NCI-H2107 treated with DMSO at 0.1 percent for 48 hours (cell line): ENCODE measurements around the gene ASB6.
"Not testable (repeated sequence)": the region's sequence is repeated elsewhere in the genome, so short reads cannot be mapped to it uniquely, and the experiment has no call there.

Experiments
- DNase-seq: peaks from one replicate; lab custom pipeline; 2025; ENCODE audit not compliant: unreplicated experiment; lab: John Stamatoyannopoulos, UW

The ASB6 gene

DNA sequence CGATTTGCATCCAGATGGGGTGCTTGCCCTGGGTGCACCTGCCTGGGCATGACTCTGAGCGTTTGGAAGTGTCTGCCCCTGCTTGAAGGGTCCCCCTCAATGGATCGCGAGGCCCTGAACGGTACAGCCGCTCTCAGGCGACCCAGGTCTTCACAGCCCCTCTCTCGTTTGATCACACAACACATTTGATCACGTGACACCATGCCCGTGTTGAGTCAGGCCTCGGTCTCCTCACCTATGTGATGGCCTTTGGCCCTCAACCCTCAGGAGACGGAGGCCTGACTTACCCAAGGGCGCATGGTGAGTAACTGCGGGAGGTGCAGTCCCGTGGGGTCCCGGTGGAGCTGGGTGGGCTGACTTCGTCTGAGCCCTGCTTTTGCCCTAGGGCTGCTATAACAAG is 3.0 kb upstream of the ASB6 start:
- DNase-seq: no peak

DNA sequence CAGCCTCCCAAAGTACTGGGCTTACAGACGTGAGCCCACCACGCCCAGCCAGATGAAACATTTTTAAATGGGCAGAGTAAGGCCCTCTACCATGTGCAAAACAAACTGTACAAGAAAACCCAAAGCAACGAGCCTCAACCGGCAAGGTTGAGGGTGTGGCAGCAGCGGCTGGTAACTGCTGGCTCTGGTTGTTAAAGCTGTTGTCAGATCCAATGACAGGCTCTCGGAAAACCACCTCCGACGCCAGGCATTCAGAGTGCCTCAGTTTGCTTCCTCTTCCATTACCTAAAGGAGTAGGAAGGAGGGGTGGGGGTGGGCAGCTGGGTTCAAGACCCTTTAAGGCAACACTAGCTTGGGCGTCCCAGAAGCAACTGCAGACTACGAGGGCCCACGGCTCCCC is 2.4 kb upstream of the ASB6 start:
- no peak for DNase-seq

DNA sequence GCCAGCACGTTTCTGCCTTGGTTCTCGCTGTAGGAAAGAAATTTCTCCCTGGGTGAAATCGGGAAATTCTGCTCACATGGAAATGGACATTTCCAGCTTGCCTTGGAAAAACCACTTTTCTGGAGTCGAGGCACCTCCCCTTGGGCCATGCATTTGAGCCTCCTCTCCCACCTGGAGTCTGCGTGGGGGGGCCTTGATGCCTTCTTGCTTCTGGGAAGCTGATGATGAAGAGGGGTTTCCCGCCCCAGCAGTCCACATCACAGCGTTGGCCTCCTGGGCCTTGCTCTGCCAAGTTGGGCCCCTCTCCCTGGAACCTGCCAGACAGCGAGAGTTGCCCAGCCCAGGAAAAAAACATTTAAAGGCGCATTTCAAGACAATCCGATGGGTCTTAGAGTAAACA is 1.8 kb upstream of the ASB6 start:
- DNase-seq: no peak

DNA sequence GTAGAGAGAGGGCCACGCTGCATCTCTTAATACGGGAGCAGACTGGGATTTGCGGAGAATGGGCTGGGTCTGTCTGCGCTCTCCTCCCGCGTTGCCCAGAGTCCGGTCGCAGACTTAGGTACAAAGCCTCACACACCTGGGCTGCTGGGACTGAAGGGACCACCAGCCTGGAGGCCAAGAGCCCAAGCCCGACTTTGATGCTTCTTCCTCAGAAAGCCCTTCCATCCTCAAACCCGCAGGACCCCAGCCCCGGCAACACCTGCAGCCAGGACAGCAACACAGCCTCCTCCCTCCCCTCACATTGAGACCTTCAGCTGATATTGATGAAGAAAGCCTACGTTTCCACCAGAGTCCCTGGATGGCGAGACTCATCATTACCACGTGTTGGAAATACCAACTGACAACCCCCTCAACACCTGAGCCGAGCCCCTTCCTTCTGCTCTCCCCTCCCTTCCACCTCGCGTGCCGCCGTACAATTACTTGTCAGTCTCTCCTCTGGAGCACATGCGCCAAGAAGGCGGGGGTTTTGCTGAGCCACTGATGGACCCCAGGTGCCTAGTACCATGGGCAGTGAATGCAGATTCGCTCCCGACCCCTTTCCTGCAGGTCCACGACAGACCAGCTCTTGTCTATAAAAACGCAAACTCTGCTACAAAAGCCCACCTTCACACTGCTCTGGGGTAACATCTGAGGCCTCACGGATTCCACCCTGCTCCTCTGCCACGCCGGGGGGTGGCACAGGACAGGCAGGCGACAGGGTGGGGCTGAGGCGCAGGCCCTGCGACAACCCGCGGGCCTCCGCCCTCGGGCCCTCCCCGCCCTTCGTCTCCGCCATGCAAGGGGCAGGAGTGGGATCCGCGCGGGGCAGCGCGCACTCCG is 841 bp downstream of the ASB6 start:
- no peak for DNase-seq

DNA sequence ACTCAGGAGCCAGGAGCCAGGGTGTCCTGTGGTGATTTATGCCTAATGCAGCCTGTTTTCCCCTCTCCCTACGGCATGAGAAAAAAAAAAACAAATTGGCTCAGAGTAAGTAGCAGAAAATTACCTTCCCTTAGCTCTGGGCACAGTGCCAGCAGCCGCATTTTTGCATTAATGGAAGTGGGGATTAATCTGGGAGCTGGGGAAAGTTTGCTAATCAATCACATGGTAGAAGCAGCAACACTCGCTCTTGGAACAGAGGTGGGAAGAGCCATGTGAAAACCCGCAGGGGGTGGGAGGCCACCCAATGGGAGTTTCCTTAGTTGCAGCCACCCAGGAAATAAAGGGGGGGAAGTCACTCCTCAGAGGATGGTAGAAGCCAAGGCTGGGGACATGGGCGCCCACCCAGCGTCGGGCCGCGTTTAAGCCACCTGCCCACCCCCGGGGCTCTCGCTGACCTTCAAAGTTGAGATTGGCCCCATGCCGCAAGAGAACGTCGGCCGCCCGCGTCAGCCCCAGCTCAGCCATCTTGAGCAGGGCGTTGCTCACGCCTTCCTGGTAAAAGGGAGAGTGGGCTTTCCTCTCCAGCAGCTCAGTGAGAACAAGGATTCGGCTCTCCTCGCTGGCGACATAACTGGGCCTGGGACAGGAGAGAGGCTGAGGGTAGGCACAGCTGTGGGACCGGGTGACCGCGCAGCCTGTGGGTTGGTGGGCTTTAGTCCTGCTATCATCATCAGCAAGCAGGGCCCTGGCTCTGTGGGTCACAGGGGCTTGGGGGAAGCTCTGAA is 1.7 kb downstream of the ASB6 start:
- peak; percentile 33 for DNase-seq

DNA sequence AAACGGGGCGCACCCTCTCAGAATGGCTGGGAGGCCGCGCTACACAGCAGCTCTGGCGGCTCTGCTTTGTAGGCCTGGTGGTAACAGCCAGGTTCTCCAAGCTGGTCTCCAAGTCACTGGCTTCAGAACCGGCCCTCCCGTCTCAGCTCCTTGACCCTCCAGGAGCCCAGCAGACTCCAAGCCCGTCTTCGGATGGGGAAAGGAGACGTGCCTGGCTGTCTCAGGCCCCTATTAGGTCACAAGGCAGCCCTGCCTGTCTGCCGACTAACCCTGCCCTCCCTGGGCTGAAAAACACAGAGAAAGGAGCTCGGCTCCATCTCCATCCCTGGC is 2.2 kb downstream of the ASB6 start:
- no peak for DNase-seq

DNA sequence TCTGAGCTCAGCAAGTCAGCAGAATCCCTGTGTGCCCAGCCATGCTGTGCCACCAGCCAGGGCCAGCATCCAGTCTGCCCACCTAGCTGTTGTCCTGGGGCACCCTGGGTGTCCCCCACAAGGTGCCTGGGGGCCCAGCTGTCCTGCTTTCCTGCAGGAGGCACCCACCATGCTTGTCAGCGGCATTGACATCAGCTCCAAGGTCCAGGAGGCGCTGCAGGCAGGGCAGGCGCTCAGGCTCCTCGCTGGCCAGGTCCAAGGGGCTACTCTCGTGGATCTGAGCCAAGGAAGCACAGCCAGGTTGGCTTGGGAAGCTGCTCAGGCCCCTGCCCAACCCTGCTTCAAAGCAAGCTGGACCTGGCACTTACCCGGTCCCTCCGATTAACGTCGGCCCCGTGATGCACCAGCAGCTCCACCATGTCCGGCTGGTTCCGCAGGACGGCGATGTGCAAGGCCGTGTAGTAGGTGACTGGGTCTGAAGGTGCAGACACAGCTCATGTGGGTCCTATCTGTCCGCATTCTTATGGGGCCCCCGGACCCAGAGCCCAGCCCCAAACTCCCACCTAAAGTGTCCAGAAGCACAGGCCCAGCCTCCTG is 2.8 kb downstream of the ASB6 start:
- DNase-seq: no peak

DNA sequence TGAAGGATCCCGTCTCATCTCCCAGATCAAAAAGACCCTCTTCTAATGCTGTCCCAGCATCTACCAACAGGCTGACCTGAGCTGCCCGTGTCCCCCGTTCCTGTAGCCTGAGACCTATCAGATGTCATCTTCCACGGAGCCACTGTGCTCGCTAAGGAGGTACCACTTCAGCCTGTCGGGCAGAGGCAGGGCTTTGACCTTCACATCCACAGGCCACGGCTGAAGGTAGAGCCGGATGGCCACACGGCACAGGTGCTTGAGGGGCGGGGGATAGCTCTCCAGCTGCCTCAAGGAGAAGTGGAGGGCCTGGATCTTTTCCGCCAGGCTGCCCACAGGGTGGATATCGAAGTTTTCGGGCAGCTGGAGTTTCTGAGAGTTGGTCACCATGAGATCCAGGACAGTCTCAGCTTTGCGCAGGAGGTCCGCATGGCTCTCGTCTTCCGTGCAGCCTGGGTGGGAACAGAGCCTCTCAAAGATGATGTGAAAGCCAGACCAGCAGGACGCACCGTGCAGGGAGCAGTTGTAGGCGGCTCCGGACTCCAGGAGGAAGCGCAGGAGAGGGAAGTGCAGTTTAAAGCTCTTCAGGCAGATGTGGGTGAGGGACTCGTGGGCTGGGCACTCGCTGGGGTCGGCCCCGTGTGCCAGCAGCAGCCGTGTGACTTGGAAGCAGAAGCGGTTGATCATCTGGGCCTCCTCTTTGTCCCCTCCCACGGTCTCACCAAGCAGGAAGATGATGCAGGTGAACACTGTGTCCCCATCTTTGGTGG is 4.1 kb downstream of the ASB6 start:
- no peak for DNase-seq

DNA sequence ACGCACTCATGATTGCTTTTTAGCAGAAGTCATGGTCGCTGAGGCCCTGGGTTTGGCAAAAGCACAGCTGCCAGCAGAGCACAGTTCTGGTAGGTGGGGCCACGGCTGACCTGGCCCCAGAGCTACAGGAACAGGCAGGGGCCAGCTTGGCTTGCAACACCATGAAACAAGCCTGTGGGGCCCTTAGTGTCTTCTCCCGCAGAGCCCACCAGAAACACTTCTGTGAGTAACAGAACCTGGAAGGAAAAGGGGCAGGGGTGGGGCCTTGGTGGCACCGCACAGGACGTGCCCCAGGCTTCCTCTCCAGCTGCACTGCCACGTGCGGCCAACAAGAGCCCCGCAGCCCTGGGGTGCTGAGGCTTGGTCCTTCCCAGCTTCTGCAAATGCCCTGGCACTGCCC is 4.8 kb downstream of the ASB6 start:
- DNase-seq: no peak

DNA sequence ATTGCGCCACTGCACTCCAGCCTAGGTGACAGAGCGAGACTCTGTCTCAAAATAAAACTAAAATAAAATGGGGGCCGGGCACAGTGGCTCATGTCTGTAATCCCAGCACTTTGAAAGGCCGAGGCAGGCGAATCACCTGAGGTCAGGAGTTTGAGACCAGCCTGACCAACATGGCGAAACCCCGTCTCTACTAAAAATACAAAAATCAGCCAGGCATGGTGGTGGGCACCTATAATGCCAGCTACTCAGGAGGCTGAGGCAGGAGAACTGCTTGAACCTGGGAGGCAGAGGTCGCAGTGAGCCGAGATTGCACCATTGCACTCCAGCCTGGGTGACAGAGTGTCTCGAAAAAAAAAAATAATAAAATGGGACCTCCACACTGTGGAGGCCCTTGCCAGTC is 5.6 kb downstream of the ASB6 start:
- DNase-seq: not testable (repeated sequence)

DNA sequence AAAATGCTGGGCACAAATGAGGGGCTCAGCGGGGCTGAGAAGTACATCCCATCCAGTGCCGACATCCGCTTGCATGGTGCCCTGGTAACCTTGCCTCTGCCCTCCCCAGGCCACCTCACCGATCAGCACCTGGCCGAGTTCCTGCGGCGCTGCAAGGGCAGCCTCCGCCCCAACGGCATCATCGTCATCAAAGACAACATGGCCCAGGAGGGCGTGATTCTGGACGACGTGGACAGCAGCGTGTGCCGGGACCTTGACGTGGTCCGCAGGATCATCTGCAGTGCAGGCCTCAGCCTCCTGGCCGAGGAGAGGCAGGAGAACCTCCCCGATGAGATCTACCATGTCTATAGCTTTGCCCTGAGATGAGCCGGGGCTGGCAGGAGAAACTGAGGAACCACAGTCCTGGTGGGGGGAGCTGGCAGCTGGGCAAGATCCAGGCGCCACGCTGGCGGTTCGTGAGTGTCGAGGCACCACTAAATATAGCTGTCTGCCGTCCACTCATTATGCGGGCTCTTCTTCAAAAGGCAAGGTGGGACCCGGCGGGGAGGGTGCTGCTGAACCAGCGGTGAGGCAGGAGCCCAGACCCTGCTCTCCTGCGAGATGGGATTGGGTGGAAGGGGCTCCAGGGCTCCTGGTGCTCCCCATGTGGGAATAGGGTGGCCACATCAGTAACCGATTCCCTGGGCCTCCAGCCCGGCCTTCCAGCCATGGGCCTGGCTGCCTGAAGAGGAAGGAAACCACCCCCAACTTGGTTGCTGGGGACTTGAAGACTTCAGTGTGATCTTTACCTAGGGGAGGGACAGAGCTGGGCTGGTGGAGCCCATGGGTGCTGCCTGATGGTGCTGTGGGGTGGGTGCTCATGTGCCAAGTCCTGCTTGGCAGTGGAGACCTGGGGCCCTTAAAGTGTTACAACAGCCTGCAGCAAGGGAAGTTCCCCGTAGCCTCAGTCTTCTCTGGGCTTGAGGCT is 6.6 kb downstream of the ASB6 start:
- no peak for DNase-seq

DNA sequence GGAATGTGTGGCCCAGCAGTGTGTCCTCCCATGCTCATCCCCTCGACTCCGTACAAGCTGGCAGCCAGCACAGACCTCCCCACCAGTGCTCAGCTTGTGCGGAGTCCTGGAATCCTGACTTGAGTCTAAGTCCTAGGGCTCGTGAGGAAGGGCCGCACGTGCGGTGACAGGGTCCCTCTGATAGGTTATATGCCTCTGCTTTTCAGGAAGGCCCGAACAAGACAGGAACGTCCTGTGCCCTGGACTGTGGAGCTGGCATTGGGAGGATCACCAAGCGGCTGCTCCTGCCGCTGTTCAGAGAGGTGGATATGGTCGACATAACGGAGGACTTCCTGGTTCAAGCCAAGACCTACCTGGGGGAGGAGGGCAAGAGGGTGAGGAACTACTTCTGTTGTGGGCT is 8.1 kb downstream of the ASB6 start:
- no peak for DNase-seq

DNA sequence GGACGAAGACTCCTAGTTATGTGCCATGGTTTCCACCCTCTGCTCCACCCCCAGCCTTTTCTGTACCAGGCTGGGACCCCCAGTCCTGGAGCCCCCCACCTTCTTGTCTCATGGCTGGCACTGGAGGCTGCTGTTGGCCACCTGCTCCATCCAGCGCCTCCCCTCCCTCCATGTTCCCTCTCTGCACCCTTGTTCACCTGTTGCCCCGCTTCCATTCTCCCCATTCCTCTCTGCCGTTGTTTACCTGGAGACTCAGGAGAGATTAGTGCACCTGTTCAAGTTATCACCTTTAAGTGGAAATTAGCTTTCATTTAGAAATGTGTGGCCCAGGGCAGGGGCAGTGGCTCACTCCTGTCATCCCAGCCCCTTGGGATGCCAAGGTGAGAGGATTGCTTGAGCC is 8.7 kb downstream of the ASB6 start:
- DNase-seq: no peak

DNA sequence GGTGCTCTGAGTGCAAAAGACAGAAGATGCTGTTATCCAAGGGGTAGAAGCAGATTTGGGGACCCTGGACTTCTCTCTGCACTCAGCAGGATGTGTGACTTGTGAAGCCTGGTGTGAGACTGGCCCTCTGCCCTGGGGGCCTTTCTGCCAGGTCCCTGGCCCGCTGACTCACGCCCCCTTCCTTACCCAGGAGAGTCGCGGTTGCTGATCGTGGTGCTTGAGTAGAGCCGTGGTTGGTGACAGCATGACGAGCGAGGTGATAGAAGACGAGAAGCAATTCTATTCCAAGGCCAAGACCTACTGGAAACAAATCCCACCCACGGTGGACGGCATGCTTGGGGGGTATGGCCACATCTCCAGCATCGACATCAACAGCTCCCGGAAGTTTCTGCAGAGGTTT is 9.5 kb downstream of the ASB6 start:
- no peak for DNase-seq

DNA sequence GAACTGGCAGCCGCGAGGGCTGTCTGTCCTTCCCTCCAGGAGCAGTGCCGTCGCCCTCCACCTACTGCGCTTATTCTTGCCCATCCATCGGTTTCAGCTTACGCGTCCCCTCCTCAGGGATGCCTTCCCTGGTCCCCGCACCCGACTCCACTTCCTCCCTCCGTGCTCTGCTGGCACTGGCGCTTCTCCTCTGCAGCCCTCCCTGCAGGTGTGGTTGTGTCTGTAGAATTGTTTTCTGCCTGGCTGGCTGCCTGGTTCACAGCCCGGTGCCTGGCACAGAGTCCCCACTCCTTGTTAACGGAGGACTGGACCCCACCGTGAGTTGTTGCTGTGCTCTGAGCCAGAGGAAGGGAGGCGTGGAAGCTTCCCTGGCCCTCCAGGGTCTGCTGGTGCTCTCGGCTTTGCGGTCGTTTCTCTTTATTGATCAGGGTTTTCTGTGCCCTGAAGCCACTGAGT is 10.2 kb downstream of the ASB6 start:
- DNase-seq: no peak

DNA sequence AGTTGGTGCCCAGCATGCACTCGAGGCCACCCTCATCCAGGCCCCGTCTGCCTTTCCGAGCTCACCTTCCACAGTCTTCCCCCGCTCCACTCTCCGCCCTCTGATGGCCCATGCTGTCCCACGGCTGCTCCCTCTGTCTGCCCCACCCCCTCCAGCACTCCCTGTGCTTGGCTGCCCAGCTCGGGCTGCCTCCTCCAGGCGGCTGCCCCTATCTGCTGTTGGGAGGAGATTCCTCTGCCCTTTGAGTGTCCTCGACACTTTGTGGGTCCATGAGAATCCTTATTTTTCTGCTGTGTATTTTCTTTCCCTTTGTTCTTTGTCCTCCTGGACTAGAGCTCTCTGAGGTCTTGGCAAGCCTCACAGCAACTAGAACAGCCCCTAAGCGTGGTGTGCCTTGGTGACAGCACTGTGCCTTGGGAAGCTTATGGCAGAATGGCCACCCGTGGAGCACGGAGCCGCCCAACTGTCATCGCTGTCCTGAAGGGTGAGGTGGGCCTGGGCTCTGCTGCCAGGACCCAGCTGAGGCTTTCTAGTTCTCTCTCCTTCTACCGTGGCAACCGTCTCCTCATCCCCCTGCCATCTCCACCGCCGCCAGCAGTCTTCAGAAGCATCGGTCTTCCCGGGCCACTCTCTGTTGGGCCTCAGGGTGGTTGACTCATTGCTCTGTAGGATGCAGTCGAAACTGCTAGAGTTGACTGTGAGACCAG is 10.8 kb downstream of the ASB6 start:
- no peak for DNase-seq

DNA sequence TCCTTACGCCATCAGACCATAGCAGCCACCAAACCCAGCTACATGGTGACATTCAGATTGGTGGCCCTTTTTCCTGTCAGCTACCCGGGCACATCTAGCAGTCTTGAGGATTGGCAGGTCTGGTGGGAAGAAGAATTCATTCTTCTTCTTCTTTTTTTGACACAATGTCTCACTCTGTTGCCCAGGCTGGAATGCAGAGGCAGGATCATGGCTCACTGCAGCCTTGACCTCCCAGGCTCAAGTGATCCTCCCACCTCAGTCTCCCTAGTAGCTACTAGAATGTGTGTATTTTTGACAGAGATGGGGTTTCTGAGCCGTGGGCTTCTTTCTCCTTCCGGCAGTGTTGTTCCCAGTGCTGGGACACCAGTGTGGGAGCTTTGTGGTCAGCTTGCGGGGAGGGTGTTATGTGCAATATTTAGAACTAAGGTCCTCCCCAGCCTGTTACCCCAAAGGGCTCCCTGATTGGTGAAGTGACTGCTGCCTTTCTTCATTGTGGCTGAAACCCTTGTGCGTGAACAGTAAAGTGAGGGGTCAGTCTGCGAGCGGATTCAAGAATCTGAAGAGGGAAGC is 12.6 kb downstream of the ASB6 start:
- DNase-seq: no peak

DNA sequence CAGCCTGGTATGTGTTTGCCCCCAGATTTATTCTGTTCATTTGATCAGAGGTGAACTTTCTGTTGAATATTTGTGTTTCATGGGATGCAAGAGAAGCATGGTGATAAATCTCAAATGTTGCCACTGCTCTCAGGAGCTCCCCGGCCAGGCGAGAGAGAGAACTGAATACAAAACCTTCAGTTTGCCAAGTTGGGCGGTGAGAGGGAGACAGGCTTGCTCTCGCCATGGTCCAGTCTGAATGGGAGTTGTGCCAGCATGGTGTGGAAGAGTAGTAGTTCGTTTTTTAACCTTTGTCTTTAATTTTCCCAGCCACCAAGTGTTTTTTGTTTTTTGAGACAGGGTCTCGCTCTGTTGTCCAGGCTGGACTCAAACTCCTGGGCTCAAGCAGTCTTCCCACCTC is 13.2 kb downstream of the ASB6 start:
- no peak for DNase-seq
